Measurements from ENCODE around the gene TMEM81.

TMEM81 gene

DNA sequence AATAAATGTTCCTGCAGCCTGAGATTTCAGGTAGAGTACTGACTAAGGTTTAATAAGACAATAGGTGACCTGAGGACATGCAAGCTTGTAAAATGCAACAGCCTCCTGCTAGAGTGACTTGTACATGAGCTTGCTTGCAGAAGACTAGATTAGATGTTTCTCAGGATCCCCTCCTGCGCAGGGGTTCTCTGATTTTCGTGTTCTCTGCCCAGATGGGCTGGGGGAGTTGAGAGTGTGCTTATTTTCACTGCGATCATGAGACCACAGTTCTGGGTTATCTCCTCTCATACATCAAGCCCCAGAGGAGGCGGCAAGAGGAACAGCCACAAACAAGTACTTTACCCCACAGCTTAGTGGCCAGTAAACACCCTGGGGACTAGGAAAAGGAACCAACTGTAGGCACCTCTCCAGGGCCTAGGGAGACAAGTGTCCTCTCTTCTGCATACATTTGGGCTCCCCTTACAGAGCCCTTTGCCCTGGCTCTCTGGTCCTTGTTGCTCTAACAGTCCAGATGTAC is 8.0 kb downstream of the TMEM81 start:
- no peak for DNase-seq (ENCODE audit: low read depth in 2 of 2)

GRCh38 chr1:205075642-205076155 is 8.6 kb downstream of the TMEM81 start:
- no peak for DNase-seq (ENCODE audit: low read depth in 2 of 2)

GRCh38 chr1:205074513-205074912 is 9.7 kb downstream of the TMEM81 start:
- no peak for DNase-seq (ENCODE audit: low read depth in 2 of 2)

- no peak for DNase-seq (ENCODE audit: low read depth in 2 of 2)
These were observed 10.2 kb downstream of the TMEM81 start for GRCh38 chr1:205074084-205074483.

GRCh38 chr1:205073511-205073910 is 10.7 kb downstream of the TMEM81 start:
- no peak for DNase-seq (ENCODE audit: low read depth in 2 of 2)

- no peak for DNase-seq (ENCODE audit: low read depth in 2 of 2)
These were observed 11.4 kb downstream of the TMEM81 start for GRCh38 chr1:205072881-205073280.

DNA sequence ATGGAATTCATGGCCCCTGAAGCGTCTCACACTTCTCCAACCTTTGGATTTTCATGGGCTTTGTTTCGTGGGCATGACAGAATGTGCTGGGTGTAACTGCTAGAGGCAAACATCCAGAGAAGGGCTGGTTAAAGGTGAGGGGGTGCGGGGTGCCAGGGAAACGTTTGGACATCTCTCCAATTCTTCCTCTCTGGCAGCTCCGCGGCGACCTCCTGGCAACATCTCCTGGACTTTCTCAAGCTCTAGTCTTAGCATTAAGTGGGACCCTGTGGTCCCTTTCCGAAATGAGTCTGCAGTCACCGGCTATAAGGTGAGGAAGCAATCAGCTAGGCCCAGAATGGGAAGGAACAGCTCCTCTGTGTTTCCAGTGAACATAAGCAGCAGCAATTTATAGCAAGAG is 12.0 kb downstream of the TMEM81 start:
- no peak for DNase-seq (ENCODE audit: low read depth in 2 of 2)

DNA sequence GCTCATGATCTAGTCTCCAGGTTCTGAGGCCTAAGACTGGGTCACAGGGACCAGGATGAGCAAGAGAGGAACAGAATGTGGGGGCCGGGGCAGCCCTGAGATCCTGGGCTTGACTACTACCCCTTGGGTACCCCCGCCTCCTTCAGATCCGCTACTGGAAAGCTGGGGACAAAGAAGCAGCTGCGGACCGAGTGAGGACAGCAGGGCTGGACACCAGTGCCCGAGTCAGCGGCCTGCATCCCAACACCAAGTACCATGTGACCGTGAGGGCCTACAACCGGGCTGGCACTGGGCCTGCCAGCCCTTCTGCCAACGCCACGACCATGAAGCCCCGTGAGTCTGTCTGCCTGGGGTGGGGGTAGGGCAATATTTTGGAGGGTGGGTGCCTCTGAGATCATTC is 12.5 kb downstream of the TMEM81 start:
- DNase-seq (ENCODE audit: low read depth in 2 of 2) = no peak

DNA sequence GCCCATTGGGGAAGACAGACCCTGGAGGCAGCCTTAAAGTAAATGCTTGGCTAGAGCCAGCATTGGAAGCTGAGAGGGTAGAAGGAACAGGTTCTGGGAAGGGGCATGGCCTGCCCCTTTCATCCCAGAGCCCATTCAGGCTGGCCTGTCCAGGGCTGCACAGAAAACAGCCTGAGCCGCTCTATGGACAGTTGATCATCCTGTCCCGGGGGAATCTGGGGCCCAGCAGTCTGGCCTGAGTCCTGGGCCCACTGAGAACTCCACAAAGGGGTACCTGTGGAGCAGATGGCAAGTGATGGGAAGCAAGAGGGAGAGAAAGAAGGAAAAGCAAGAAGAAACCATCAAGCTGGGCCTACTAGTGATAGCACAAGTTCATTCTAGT is 13.2 kb downstream of the TMEM81 start:
- no peak for DNase-seq (ENCODE audit: low read depth in 2 of 2)

GRCh38 chr1:205069371-205070125 is 14.7 kb downstream of the TMEM81 start:
- DNase-seq (ENCODE audit: low read depth in 2 of 2) = no peak

DNA sequence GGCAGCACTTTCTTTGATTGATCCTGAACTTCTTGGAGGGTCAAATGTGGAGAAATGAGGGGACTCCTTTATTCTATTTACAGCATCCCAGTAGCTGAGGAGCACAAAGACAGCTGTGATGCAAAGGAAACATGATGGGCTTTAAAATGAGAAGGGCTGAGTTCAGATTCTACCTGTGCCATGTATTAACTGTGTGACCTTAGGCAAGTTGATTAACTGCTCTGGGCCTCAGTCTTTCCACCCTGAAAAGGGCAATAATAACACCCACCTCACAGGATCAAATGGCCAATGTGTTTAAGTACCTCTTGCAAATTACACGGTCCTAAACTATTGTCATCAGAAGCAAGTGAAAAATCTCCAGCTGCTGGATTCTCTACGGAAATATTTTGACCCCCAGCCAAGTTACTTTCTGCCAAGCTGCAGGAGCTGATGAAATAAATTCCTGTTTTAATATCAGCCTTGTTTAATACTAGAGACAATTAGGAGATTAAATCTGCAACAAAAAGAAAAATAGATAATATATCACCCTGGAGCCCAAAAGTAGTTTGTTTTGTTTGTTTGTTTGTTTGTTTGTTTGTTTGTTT is 15.7 kb downstream of the TMEM81 start:
- DNase-seq (ENCODE audit: low read depth in 2 of 2) = no peak

- DNase-seq (ENCODE audit: low read depth in 2 of 2) = no peak
These were observed 16.3 kb downstream of the TMEM81 start for GRCh38 chr1:205068001-205068400.

- no peak for DNase-seq (ENCODE audit: low read depth in 2 of 2)
These were observed 17.2 kb downstream of the TMEM81 start for GRCh38 chr1:205067031-205067430.

DNA sequence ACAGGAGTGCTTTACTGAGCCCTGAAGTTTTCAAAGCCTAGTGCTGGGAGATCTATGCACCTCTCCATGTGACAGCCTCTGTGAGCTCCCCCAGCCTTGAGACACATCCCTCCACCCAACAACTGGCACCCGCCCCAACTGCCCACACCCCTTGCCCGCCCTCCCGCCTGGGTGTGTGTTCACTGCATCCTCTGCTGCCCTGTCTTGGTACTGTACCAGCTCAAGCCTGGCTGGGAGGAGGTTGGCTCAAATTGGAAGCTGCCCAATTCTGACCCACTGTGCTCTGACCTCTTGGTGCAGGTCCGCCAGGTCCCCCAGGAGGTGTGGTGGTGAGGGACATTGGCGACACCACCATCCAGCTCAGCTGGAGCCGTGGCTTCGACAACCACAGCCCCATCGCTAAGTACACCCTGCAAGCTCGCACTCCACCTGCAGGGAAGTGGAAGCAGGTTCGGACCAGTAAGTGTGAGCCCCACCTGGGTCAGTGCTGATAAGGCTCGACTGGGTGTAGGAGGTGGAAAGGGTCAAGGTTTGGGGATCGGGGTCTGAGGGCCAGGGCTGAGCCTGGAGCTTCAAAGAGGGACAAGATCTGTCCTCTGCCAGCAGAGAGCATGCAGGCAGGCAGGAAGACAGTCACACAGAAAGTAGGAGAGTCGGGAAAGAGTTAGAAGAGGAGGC is 18.0 kb downstream of the TMEM81 start:
- DNase-seq (ENCODE audit: low read depth in 2 of 2) = no peak

GRCh38 chr1:205065666-205066065 is 18.6 kb downstream of the TMEM81 start:
- DNase-seq (ENCODE audit: low read depth in 2 of 2) = no peak

- DNase-seq (ENCODE audit: low read depth in 2 of 2) = no peak
These were observed 19.4 kb downstream of the TMEM81 start for GRCh38 chr1:205064741-205065316.

- no peak for DNase-seq (ENCODE audit: low read depth in 2 of 2)
These were observed 20.0 kb downstream of the TMEM81 start for GRCh38 chr1:205064301-205064700.

DNA sequence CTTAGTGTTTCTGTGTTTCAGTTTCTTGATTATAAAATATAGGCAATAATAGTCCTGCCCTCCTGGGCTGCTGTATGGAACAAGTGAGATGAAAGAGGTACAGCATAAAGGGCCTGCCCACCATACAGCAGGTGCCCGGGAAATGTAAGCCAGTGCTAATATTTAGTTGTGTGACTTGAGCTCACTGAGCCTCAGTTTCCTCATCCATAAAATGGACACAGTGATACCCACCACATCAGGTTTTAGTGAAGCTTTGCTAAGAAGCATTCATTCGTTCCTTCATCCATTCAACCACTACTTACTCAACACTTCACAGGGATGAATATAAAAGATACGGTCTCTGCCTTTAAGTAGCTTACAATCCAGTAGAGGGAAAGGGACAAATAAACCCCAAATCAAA is 21.4 kb downstream of the TMEM81 start:
- DNase-seq (ENCODE audit: low read depth in 2 of 2) = no peak

DNA sequence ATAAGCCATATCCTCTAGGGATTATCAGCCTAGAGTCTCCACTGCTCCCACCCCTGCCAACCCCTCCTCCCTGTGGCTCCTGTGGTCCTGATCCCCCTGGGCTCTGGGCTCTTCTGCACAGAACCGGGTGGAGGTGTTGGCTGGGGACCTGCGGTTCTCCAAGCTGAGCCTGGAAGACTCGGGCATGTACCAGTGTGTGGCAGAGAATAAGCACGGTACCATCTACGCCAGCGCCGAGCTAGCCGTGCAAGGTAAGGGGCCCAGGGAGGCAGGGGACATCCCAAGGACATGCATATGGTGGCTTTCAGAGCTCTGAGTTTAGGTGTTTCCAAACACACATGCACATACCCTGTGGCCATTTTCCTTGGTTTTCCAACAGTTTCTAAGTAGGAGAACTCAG is 21.9 kb downstream of the TMEM81 start:
- DNase-seq (ENCODE audit: low read depth in 2 of 2) = no peak

GRCh38 chr1:205061665-205062069 is 22.6 kb downstream of the TMEM81 start:
- peak; percentile 41 to 71 for DNase-seq (ENCODE audit: low read depth in 2 of 2)

- no peak for DNase-seq (ENCODE audit: low read depth in 2 of 2)
These were observed 23.0 kb downstream of the TMEM81 start for GRCh38 chr1:205061227-205061626.

DNA sequence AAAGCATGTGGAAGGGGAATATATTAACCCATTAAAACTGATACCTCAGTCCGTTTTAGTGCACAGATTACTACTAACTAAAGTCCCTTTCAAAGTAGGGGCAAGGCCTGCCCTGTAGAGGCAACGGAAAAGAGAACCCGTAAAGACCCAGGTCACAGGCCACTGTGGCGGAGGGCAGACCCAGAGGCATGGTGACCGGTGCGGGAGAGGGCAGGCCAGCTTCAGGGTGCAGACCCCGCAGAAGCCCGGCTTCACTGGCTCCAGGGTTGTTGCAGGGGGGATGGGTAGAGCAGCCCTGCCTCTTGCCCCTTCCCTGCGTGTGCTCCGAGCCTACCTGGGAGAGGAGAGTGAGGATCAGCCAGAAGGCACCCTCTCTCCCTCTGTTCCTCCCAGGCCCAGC is 23.5 kb downstream of the TMEM81 start:
- DNase-seq (ENCODE audit: low read depth in 2 of 2) = no peak
